Transverse colon (tissue), 4 donors: ENCODE measurements around the gene ST3GAL2.

Experiments used
- POLR2A ChIP-seq: fragments of 450-650 bp; IDR thresholded peaks from one replicate; pipeline ENCODE4 v1.6.1; 2016; ENCODE audit warnings: antibody characterized with exemption, mild to moderate bottlenecking, moderate library complexity
- POLR2AphosphoS5 ChIP-seq, 3 donors: sonication (generic); formaldehyde crosslinking; IDR thresholded peaks; one replicate each; pipeline ENCODE4 v1.6.1; 2016; ENCODE audit warnings: antibody characterized with exemption in 3 of 3
- TF ChIP-seq, protein P1 (sequence below), 5 experiments: fragments of 200-600 bp in 3 of 5; fragments of 450-650 bp in 2 of 5; sonication (generic) in 3 of 5; IDR thresholded peaks; 1 replicate in 2 of 5; 2 replicates in 3 of 5; pipeline ENCODE4 v1.5.1; 2016 to 2017; ENCODE audit warnings: antibody characterized with exemption in 5 of 5, inconsistent platforms in 3 of 5, mild to moderate bottlenecking in 2 of 5, moderate library complexity in 1 of 5

DNA sequence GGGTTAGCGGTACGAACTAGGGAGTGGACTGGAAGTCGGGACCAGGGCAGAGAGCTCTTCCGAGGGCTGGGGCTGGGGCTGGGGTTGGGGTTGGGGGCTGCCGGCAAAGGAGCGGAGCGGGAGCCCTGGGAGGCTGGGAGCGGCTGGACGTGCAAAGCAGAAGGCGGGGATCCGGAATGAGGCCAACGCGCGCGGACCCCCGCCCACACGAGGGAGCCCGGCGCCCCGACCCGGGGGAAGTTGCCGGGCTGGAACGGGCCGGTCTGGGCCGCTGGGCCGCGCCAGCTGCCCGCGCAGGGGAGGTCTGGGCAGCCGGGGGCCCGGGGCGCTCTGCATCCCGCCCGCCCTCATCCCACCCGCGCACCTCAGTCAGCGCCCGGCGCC is 323 bp downstream of the ST3GAL2 start:
- TF ChIP-seq POLR2AphosphoS5 (IDR thresholded peaks at IDR 0.05), result no peak
- TF ChIP-seq, protein P1, sequence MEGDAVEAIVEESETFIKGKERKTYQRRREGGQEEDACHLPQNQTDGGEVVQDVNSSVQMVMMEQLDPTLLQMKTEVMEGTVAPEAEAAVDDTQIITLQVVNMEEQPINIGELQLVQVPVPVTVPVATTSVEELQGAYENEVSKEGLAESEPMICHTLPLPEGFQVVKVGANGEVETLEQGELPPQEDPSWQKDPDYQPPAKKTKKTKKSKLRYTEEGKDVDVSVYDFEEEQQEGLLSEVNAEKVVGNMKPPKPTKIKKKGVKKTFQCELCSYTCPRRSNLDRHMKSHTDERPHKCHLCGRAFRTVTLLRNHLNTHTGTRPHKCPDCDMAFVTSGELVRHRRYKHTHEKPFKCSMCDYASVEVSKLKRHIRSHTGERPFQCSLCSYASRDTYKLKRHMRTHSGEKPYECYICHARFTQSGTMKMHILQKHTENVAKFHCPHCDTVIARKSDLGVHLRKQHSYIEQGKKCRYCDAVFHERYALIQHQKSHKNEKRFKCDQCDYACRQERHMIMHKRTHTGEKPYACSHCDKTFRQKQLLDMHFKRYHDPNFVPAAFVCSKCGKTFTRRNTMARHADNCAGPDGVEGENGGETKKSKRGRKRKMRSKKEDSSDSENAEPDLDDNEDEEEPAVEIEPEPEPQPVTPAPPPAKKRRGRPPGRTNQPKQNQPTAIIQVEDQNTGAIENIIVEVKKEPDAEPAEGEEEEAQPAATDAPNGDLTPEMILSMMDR (IDR thresholded peaks at IDR 0.05), result no peak
- TF ChIP-seq POLR2A, result no peak
